NOMO-1 treated with DMSO at 0.1 percent for 48 hours (cell line): ENCODE data around the gene POU5F2.

ENCODE experiments used
- DNase-seq: peaks from one replicate; lab custom pipeline; 2025; ENCODE audit not compliant: unreplicated experiment; lab: John Stamatoyannopoulos, UW

Gene POU5F2

DNA sequence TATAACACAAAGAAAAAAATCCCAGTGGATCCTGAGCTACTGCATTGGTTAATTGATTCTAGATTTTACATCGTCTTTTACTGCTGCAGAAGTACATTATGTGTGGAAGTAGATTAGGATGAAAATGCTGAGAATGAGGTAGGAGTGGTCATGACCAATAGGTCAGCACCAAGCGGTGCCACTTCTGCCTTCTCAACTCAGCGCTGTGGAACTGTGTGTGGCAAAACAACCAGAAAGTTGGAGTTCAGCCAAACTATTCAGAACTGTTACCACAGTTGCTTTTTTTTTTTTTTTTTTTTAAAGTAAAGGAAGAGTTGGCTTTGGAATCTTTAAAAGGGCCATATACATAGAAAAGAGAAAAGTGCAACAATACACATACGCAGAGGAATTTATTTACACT is 24.2 kb downstream of the POU5F2 start:
- peak; percentile 2 for DNase-seq

DNA sequence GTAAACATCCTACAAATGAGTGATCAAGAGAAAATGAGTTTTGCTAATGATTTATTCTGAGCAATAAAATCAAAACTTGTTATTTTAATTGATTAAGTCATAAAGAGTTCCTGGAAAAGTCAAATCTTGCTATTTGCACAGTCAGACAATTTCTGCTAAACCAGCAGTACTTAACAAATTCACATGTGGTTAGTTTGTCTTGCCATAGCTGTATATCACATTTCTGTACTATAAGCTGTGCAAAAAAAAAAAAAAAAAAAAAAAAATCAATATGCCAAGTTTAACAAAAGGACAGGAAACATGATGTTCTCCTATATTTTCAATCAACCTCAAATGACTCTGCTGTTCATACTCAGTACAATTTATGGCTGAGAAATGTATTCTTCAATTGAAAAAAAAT is 24.9 kb downstream of the POU5F2 start:
- DNase-seq, result no peak

DNA sequence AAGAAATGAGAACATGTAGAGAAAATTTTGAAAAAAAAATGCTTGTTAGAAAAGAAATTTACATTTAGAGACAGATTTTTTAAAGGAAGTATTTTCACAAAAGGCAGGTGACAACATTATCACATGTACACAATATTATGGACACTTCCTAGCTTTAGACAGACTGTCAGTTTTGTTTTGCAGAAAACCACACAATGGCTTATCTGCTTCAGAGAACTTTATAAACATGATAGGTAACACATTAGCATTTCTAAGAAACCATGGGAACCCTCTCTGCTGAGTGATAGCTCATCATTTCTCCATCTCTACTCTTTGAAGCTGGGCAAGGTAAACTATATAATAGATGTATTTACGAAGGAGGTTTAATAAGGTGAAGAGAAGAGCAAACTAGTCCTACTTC is 25.6 kb downstream of the POU5F2 start:
- no peak for DNase-seq

DNA sequence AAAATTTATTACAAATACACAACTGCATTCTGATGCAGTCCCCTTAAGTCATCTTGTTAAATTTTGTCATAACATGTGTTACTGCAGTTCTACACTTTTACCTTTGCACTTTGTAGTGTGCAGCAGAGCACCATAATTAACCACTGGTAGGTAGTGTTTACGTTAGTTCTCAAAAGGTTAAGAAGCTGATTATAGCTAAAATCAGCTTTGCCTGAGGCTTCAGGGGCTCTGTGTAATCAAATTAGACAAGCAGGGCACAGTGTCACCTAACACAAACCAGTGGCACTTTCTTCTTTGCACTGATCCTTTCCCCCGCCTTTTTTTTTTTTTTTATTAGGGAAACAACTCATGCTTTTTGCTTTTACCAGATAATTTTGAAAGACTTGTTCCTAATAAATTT is 26.1 kb downstream of the POU5F2 start:
- no peak for DNase-seq

DNA sequence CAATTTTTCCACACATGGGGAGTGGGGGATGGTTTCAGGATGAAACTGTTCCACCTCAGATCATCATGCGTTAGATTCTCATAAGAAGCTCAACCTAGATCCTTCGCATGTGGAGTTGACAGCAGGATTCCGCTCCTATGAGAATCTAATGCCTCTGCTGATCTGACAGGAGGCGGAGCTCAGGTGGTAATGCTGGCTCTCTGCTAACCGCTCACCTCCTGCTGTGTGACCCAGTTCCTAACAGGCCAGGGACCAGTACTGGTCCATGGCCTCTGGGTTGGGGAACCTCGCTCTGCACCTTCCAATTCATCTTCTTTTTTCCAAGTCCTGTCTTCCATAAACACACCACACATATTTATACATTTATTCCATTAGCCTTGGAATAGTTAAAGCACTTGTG is 33.0 kb downstream of the POU5F2 start:
- no peak for DNase-seq

DNA sequence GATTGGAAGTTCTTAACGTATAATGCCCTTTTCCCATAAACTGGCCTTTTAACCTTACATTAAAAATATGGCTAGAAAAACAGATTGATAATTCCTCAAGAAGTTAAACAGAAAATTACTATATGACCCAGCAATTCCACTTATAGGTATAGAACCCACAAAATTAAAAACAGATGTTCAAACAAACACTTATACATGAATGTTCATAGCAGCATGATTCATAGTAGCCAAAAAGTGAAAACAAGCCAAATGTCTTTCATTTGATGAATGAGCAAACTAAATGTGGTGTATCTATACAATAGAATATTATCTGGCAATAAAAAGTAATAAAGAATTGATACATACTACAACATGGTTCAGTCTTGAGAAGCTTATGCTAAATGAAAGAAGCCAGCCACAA is 35.5 kb downstream of the POU5F2 start:
- no peak for DNase-seq

DNA sequence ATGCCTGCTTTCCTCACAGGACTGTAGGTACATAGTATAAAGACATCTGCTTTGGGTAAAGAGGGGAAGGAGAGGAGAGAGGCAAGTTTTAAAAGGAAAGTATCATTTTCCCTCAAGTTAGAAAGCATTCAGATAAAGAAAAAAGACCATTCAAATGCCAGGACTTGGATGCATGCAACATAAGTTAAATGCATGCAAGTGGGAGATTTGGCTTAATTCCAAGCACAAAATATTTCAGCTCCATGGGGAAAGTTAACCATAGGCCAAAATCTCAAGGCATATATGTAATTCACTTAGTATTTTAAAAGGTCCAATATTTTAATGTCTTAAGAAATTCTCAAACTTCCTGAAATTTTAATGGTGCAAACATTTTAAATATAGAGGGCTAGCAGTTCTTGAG is 36.4 kb downstream of the POU5F2 start:
- no peak for DNase-seq

DNA sequence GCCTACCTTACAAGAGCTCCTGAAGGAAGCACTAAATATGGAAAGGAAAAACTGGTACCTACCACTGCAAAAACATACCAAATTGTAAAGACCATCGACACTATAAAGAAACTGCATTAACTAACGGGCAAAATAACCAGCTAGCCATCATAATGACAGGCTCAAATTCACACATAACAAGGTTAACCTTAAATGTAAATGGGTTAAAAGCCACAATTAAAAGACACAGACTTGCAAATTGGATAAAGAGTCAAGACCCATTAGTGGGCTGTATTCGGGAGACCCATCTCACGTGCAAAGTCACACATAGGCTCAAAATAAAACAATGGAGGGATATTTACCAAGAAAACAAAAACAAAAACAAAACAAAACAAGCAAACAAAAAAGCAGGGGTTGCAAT is 49.4 kb downstream of the POU5F2 start:
- DNase-seq, result no peak
